ENCODE results near the gene ADAM23.
"Not testable (repeated sequence)": the region's sequence is repeated elsewhere in the genome, so short reads cannot be mapped to it uniquely, and the experiment has no call there.

ADAM23 gene

GRCh38 chr2:206442833-206443734 lies at the start of gene ADAM23:
ADAM23 (plus strand) TSS chr2:206443532; CDS start chr2:206443867, 335 bp downstream.
- peak; percentile 71 for DNase-seq

GRCh38 chr2:206396211-206396610 lies 47.1 kb upstream of the ADAM23 start:
- no peak for DNase-seq

GRCh38 chr2:206402956-206403569 lies 40.3 kb upstream of the ADAM23 start:
- not testable (repeated sequence) for DNase-seq

DNA sequence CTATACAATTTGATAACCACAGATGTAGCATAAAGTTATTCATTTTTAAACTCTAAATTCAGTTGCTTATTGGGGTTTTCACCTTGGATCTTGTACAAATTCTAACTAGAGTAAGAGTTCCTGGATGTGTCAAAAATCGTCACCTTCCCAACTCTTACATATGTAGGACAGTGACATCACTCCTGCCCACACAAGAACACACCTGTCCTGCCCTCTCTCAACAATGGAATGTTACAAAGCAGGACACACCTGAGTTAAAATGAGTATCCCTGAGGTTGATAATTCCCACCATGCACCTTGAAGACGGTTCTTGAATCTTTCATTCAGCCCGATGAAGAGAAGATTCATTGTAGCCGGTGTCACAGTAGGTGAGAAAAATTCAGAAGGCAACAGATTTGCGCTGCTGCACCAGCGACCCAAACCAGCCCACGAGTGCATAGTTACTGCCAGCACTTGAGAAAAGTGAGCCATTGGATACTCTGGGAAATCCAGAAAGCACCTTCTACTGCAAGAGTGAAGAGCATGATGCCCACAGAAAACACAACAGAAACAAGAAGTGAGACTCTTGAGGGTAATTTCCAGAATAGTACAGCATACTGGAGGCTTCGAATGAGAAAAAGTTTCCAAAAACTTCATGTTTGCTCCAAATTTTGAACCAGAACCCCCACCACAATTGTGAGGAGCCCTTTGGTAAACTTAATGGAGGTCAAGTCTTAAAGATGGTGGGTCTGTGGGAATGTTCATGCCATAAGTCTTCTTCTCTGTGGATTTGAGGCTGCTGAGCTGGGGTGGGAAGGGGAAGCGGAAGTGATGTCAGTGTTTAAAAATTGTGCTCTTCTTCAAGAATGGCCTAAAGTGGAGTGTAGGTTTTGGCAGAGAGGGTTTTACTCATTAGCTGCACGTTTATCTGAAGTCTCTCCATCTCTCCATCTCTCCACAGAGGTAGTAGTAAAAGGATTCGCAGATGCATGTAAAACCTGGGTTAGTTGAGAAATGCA lies 34.7 kb upstream of the ADAM23 start:
- DNase-seq, result no peak

GRCh38 chr2:206410714-206411113 lies 32.6 kb upstream of the ADAM23 start:
- no peak for DNase-seq

DNA sequence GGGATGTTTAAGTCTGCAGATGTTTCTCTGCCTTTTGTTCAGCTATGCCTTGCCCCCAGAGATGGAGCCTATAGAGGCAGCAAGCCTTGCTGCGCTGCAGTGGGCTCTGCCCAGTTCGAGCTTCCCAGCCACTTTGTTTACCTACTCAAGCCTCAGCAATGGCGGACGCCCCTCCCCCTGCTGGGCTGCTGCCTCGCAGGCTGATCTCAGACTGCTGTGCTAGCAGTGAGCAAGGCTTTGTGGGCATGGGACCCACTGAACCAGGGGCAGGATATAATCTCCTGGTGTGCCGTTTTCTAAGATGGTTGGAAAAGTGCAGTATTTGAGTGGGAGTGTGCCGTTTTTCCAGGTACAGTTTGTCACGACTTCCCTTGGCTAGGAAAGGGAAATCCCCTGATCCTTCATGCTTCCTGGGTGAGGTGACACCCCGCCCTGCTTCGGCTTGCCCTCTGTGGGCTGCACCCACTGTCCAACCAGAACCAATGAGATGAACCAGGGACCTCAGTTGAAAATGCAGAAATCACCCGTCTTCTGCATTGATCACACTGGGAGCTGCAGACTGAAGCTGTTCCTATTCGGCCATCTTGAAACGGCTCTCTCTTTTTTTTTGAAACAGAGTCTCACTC lies 27.6 kb upstream of the ADAM23 start:
- no peak for DNase-seq

- DNase-seq, result no peak
These were observed 24.4 kb upstream of the ADAM23 start for GRCh38 chr2:206418968-206419367.

- no peak for DNase-seq
These were observed 22.6 kb upstream of the ADAM23 start for GRCh38 chr2:206420721-206421120.

GRCh38 chr2:206422493-206422892 lies 20.8 kb upstream of the ADAM23 start:
- DNase-seq, result no peak

- DNase-seq, result no peak
These were observed 20.2 kb upstream of the ADAM23 start for GRCh38 chr2:206423147-206423546.

DNA sequence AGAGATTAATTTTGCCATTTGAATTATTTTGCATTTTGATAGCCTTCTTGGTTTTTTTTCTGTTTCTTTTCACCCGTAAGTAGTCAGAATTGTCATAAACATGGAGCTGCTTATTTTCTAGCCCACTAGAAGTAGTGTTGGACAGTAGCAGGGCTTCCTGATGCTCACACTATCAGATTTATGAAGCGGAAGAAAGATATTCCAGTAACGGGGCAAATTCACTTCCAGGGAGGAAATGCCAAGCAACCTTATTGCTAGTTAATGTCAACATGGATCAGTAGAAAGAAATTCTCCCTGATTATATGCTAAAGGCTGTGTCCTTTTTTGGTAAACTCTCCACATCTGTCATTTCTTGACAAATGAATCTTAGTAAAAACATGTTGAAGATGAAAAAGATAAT lies 19.2 kb upstream of the ADAM23 start:
- no peak for DNase-seq

GRCh38 chr2:206428783-206429182 lies 14.5 kb upstream of the ADAM23 start:
- DNase-seq, result no peak

- DNase-seq, result no peak
These were observed 12.9 kb upstream of the ADAM23 start for GRCh38 chr2:206430452-206430851.

DNA sequence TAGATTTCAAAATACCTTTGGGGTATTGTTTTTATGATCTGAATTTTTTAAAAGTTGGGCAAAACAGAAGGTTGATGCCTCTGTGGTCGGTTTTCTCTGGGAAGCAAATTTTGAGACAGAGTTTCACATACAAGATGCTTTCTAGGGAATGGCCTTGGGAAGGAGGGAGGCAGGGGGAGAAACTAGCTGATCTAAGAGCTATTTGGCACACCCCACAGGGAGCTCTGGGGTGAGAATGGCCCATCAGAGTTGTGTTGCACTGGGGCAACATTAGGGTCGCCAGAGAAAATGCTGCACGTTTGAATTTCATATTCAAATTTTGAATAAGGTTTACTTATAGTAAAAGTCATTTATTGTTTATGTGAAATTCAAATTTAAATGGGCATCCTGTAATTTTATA lies 11.9 kb upstream of the ADAM23 start:
- DNase-seq, result no peak

- no peak for DNase-seq
These were observed 10.9 kb upstream of the ADAM23 start for GRCh38 chr2:206432193-206433082.

DNA sequence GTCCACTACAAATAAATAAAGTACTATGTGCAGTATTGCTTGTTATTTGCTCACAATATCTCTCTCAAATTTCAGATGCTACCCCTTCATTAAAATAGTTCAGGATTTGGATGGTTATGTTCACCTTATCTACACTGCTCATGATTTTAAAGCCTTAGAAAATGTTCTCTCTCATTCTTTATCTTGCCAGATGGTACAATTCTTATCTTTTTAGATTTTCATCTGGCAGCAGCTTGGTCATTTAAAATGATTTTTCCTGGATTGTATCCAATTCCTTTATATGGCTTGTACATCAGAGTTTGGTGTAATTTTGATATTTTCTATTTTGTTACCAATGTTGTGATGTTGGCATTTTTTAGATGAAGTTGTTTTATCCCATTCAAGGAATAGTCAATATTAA lies 10.1 kb upstream of the ADAM23 start:
- DNase-seq, result no peak

DNA sequence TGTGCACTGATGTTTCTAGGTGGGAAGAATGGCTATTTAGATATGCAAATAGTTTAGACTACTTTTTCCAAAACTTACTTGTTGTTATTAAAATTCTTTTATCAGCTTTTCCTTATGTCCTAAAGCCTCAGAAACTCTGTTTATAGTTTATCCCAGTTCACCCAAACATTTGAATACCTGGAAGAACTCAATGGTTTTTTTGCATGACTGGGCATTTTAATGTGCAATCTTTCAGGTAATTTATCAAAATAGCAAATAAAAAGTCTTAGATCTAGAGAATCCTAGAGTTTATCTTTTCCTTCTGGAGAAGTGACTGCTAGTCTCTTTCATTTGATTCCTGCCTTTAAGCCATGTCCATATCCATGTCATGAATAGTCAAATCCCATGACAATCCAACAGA lies 9.6 kb upstream of the ADAM23 start:
- no peak for DNase-seq

GRCh38 chr2:206435742-206436141 lies 7.6 kb upstream of the ADAM23 start:
- no peak for DNase-seq

GRCh38 chr2:206438196-206438724 lies 5.1 kb upstream of the ADAM23 start:
- no peak for DNase-seq

DNA sequence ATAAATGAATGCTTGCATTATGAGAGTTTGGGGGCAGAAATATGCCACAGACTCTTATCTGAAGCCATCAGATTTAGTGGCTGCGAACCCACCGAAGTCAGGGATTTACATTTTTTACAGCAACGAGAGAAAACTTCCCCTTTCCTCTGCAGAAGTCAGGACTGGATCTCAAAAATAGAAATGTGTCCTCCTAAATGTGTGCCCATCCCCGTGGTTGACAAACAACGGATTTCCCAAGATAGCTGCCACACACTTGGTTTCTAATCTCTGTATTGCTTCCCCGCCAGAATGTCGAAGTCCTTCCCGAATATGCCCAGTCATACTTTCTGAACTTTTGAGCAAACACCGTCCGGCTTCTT lies 879 bp upstream of the ADAM23 start:
- DNase-seq, result no peak
